Liver (tissue), 9 donors: ENCODE measurements around the gene FAM185A. TPM values are rescaled to one million over a fixed set of nuclear protein-coding genes. Genes with fewer than 3 reads are reported as not detected.
"Not testable (repeated sequence)": the region's sequence is repeated elsewhere in the genome, so short reads cannot be mapped to it uniquely, and the experiment has no call there.

Experiments
- DNase-seq: peaks from one replicate; pipeline ENCODE4 v3.0.0-alpha.2; 2017; ENCODE audit warnings: low spot score
- H3K27ac ChIP-seq, 2 donors: one replicate each; pipeline ENCODE4 v1.7.0; 2013; ENCODE audit warnings: inconsistent platforms in 2 of 2, low read length in 2 of 2, control low read depth in 1 of 2, low read depth in 1 of 2, mild to moderate bottlenecking in 1 of 2
- H3K27me3 ChIP-seq, 4 donors: one replicate each; pipeline versions ENCODE4 v1.6.1 to v1.7.0; 2013; ENCODE audit warnings: low read length in 3 of 4, inconsistent platforms in 1 of 4, mild to moderate bottlenecking in 1 of 4, moderate library complexity in 1 of 4; ENCODE audit not compliant: control insufficient read depth in 4 of 4, insufficient read depth in 4 of 4
- H3K36me3 ChIP-seq, 4 donors: one replicate each; pipeline versions ENCODE4 v1.6.1 to v1.7.0; 2013; ENCODE audit warnings: low read length in 3 of 4, mild to moderate bottlenecking in 3 of 4, low read depth in 1 of 4, moderate library complexity in 1 of 4; ENCODE audit not compliant: control insufficient read depth in 4 of 4, insufficient read depth in 3 of 4
- H3K4me1 ChIP-seq, 4 donors: one replicate each; pipeline versions ENCODE4 v1.6.1 to v1.7.0; 2013; ENCODE audit warnings: low read length in 3 of 4, mild to moderate bottlenecking in 3 of 4, moderate library complexity in 1 of 4; ENCODE audit not compliant: control insufficient read depth in 4 of 4, insufficient read depth in 4 of 4
- H3K4me3 ChIP-seq, 3 donors: one replicate each; pipeline versions ENCODE4 v1.6.1 to v1.7.0; 2013; ENCODE audit warnings: low read length in 3 of 3, control low read depth in 1 of 3, low read depth in 1 of 3, mild to moderate bottlenecking in 1 of 3
- H3K9ac ChIP-seq, 2 donors: one replicate each; pipeline ENCODE4 v1.7.0; 2013; ENCODE audit warnings: low read length in 2 of 2, mild to moderate bottlenecking in 2 of 2, moderate library complexity in 2 of 2, control low read depth in 1 of 2, low read depth in 1 of 2
- H3K9me3 ChIP-seq, 4 donors: one replicate each; pipeline versions ENCODE4 v1.6.1 to v1.7.0; 2013; ENCODE audit warnings: low read length in 3 of 4; ENCODE audit not compliant: control insufficient read depth in 4 of 4
- WGBS: extraction: QIAGEN DNeasy Blood & Tissue Kit; methylation state at CpG from one replicate; pipeline ENCODE4 v1.1.7; 2013; 5-methylcytosine and 5-hydroxymethylcytosine counted together
- polyA plus RNA-seq, 2 donors: library from polyadenylated mRNA; stranded (reverse) in 1 of 2; unstranded in 1 of 2; fragments of 200-250 nt in 1 of 2; fragments of >200 nt in 1 of 2; fragmentation: Nextera tagmentation in 1 of 2; extraction: Ambion mirVana in 1 of 2; gene quantifications; one replicate each; pipeline versions ENCODE4 v1.2.1 to v1.2.3, GENCODE V29; 2013 to 2015
- total RNA-seq, 2 donors: library from RNA; depleted of rRNA; stranded (reverse); fragments of >200 nt; gene quantifications; one replicate each; pipeline ENCODE4 v1.2.3, GENCODE V29; 2014
- donor health status: healthy.
- donor health status: healthy.
- donor health status: healthy.
- donor health status: healthy.
- donor health status: healthy.

Gene FAM185A
- total and polyA plus RNA-seq, 4 donors = 6.3 to 20.7 (median 7.3) TPM

- H3K36me3 ChIP-seq, H3K4me1 ChIP-seq, DNase-seq, H3K9ac ChIP-seq, H3K9me3 ChIP-seq, H3K27ac ChIP-seq, H3K27me3 ChIP-seq, H3K4me3 ChIP-seq: not testable (repeated sequence)
- WGBS = 98% methylated on average over 10 of the region's 10 CpGs
Measured at GRCh38 chr7:102780926-102781325, 32.1 kb downstream of the FAM185A start.

DNA sequence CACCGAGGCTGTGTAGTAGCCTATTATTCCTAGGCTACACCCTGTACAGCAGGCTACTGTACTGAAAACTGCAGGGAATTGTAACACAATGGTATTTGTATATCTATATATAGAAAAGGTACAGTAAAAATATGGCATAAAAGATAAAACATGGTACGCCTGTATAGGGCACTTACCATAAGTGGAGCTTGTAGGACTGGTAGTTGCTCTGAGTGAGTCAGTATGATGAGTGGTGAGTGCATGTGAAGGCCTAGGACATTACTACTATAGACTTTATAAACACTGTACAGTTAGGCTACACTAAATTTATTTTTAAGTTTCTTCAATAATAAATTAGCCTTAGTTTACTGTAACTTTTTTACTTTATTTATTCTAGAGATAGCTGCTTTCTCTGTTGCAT is 40.0 kb downstream of the FAM185A start:
- over 99% methylated on average over 2 of the region's 2 CpGs for WGBS
- H3K27me3 ChIP-seq, H3K9ac ChIP-seq, DNase-seq, H3K4me1 ChIP-seq, H3K4me3 ChIP-seq, H3K27ac ChIP-seq, H3K36me3 ChIP-seq, H3K9me3 ChIP-seq: not testable (repeated sequence)

DNA sequence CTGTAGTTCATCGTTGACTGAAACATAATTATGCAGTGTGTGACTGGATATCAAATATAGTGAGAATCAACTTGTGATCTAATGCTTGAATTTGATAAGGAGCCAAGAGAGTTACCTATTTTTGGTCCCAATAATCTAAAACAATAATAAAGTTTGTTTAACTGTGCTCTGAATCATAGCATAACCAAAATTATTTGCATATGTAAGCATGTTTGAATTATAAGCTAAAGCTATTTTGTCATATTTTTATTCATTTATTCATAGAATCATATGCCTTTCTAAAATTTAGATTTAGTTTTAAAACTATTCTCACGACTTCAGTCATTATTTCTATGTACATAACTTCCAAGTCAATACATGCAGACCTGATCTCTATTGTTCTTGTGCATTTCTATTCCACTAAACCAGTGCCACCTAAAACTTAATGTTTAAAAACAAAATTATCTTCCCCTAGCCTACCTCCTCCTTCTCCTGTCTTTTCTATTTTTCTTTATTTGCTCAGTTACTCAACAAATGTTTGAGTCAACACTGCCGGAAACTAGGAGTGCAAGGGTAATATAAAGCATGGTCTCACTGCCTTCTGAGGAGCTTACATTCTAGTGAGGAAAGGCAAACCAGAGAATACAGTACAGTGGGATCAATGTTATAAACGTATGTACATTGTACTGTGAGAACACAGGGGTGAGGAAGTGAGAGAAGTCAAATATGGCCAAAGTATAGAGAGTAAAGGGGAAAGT is 41.7 kb downstream of the FAM185A start:
- H3K4me3 ChIP-seq, H3K4me1 ChIP-seq, H3K9ac ChIP-seq, H3K9me3 ChIP-seq, H3K27ac ChIP-seq, DNase-seq, H3K36me3 ChIP-seq, H3K27me3 ChIP-seq: not testable (repeated sequence)
- 70% methylated on average over 4 of the region's 4 CpGs for WGBS

DNA sequence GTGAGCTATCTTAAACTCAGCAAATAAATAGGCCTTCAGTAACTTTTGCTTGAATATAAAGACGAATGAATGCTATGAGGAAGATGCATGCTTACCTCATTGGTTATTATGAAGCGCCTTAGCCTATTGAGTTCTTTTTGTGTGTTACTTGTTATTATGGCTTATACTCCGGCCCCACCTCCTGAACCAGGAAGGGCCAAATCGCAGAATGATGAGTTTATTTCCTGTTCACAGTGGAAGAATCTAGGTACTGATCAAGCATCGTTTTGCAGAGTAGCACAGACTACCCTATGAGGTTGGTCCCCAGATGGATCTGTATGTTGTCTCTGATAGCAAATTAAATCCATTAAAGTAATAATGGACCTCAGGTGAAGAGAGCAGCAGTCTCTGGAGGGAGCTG is 42.6 kb downstream of the FAM185A start:
- H3K36me3 ChIP-seq, H3K9ac ChIP-seq, H3K4me3 ChIP-seq, DNase-seq, H3K27ac ChIP-seq, H3K9me3 ChIP-seq, H3K27me3 ChIP-seq, H3K4me1 ChIP-seq: not testable (repeated sequence)
- WGBS = 85% methylated on average over 5 of the region's 5 CpGs

GRCh38 chr7:102791831-102792230 is 43.0 kb downstream of the FAM185A start:
- not testable (repeated sequence) for H3K9ac ChIP-seq, DNase-seq, H3K4me1 ChIP-seq, H3K27ac ChIP-seq, H3K9me3 ChIP-seq, H3K4me3 ChIP-seq, H3K36me3 ChIP-seq, H3K27me3 ChIP-seq

- H3K4me3 ChIP-seq, H3K9ac ChIP-seq, H3K9me3 ChIP-seq, H3K27me3 ChIP-seq, H3K4me1 ChIP-seq, H3K36me3 ChIP-seq, H3K27ac ChIP-seq, DNase-seq: not testable (repeated sequence)
- WGBS = 96% methylated on average over 1 of the region's 1 CpG
Measured at GRCh38 chr7:102794567-102794966, 45.8 kb downstream of the FAM185A start.

GRCh38 chr7:102795987-102796595 is 47.3 kb downstream of the FAM185A start:
- H3K4me3 ChIP-seq, H3K9me3 ChIP-seq, H3K27me3 ChIP-seq, H3K4me1 ChIP-seq, DNase-seq, H3K27ac ChIP-seq, H3K9ac ChIP-seq, H3K36me3 ChIP-seq: not testable (repeated sequence)
- WGBS = 96% methylated on average over 5 of the region's 6 CpGs
